Fibroblast of skin of abdomen (primary cell): ENCODE measurements around the gene HPX.

Experiments
- DNase-seq: peaks from one replicate; pipeline ENCODE4 v3.0.0-alpha.2; 2013

The HPX gene

DNA sequence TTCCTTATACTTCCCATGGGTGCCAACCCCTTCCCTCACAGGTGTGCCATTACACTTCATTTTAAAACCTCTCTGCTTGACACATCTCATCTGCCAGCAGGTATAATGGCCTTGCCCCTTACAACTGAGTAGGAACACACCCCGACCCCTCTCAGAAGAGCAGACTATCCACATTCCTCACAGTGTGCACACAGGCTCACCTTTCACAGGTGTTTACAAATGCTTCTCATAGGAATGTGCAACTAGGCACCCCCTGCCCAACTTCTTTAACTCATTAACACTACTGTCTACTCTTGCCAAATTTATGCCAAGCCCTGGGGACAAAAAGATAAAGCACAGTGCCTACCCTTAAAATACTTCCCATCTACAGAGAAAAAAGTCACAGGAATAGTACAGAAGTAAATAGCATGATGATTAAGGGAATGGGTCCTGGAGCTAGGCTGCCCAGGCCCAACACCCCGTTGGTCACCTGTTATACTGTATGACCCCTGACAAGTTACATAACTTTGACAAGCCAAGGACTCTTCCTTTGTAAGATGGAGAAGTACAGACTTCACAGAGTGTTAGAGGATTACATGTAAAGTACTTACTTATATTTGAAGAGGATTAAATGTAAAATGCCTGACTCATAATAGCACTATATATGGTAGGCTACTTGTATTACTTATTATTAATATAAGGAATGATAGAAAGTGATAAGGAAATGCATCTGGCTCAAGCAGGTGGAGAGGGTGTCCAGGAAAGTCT lies 17.7 kb upstream of the HPX start:
- no peak for DNase-seq

DNA sequence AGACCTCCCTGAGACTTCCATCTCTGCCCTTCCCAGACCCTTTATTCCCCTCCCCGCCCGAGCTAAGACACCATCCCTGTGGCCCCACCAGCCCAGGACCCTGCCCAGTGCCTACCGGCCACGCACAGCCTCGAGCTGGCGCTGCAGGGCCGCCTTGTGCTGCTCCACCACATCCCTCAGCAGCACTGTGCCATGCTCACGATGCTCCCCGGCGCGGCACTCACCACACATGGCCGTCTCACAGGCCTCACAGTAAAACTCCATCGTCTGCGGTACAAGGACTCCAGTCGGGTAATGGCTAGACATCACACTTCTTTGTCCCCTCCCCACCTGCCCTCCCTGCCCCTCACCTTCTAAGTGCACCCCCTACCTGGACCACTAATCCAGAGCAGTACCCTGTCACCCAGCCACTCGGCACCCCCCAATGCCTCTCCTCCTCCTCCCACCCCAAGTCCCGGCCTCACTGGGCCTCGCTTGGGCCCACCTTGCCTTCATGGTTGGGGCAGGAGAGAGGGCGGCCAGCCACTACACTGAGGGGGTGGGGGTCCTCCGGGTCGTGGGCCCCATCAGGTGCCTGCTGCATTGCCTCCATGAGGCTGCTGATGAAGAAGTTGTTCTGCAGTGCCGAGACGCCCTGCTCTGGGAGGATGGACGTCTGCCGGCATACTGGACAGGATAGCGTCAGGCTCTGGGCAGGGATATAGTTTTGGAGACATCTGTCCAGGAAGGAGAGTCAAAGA lies 17.0 kb upstream of the HPX start:
- DNase-seq: no peak

DNA sequence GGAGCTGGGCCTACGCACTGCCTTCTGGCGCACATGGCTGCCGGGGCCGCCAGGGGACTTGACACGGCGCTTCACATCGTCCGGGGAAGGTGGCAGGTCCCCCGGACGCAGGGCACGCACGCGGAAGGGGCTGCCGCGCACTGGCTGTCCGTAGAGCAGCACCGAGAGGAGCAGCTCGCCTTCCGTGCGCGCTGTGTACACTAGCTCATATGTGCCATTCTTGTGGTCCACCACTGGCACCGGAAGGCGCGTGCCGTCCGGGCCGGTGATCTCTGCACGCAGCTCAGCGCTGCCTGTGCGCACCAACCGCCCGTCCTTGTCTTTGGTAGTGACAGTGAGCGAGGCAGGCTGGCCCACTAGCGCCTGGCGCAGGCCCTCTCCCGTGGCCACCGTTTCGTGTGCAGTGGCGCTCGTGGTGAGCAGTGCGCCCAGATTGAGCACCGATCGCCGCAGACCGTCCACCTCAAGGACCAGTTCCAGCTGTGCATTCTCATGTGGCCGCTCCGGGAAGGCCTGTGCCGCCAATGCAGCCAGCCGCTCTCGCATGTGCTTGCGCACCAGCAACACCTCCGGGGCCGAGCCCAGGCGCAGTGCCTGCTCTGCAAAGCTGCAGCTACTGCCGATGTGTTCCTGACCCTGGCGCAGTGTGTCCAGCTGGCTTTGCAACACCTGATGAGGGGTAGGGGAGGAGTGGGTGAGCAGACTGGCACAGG lies 15.7 kb upstream of the HPX start:
- DNase-seq: no peak

DNA sequence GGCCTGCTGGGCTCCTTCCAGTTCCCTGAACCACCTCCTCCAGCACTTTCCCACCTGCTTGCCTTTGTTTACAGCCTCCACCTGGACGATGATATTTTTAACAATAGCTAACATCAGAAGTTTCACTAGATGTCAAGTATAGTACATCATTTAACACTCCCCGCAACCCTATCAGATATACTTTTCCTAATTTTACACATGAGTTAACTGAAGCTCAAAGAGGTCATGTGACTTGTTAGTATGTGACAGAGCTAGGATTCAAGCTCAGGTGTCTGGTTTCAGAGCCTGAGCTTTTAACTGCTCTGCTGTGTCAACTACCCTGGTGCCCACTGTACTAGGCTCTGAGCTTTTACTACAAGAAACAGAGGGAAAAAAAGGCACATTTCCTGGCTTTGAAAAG lies 14.3 kb upstream of the HPX start:
- no peak for DNase-seq

DNA sequence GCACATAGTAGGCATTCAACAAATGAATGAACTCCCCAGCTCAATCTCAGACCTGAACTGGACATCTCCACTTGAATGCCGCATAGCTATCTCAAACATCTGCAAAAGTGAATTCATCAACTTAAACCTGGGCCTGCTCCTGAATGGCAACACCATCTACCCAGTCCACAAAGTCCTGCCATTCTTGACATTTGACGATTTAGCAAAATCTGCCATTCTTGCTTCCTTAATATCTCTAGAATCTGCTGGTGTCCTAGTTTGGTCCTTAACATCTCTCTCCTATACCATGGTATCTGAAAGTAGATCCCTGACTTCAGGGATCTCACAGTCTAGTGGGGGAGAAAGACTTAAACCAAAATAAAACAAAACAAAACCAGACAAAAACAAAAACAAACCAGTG lies 12.4 kb upstream of the HPX start:
- no peak for DNase-seq

- peak; percentile 12 for DNase-seq
Observed at GRCh38 chr11:6452219-6452618, 11.4 kb upstream of the HPX start.

DNA sequence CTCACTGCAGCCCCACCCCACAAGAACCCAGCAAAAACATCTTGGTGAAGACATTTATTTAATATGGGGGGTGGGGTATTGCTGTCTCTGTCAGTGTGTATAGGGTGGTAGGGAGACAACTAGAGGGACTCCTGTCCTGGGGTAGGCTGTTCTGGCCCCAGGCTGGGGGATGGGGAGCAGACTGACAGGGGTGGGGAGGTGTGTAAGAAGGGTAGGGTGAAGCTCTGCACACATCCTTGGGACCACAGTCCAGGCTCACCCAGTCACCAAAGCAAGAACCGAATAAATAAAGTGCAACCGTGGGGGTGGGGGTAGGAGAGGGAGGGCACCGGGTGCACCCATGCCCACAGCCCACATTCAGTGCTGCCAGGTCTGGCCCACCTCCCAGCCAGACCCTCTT lies 7.8 kb upstream of the HPX start:
- DNase-seq: no peak

GRCh38 chr11:6443269-6444003 lies 2.6 kb upstream of the HPX start:
- DNase-seq: peak; percentile 37

- DNase-seq: no peak
Observed at GRCh38 chr11:6442441-6442840, 1.7 kb upstream of the HPX start.

- peak; percentile 37 for DNase-seq
Observed at GRCh38 chr11:6438979-6439571, 1.7 kb downstream of the HPX start.

DNA sequence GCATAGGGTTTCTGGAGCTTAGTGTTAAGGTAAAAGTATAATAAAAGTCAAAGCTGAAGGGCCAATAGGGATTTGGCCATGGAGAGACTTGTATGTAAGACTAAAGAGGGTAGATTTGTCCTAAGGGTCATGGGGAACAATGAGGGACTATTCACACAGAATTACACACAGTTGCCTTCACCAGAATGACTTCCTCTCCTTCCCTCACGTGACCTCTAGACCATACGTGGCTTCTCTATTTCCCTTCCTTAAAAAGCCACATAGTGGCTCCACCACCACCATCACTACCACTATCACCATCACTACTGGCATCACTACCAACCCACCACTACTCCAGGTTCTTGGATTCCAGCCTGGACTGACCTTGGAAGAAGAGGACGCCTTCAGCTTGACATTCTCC lies 2.8 kb downstream of the HPX start:
- no peak for DNase-seq

- DNase-seq: no peak
Observed at GRCh38 chr11:6437423-6437822, 3.4 kb downstream of the HPX start.

DNA sequence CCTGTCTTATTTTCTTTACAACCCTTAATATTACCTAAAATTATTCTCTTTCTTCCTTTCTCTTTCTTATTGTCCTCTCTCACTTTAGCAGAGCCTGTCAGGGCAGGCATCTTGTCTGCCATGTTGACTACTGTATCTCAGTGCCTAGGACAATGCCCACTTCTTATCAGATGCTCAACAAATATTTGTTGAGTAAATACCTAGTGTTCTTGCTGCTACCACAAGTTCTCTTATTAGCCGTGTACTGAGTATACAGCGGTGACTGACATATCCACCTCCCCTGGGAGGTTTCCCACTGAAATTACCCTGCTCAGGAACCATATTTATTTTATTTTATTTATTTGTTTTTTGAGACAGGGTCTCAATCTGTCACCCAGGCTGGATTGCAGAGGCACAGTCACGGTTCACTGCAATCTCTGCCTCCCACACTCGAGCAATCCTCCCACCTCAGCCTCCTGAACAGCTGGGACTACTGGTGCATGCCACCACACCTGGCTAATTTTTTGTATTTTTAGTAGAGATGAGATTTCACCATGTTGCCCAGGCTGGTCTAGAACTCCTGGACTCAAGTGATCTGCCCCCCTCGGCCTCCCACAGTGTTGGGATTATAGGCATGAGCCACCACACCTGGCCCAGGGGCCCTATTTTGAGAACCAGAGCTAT lies 6.7 kb downstream of the HPX start:
- no peak for DNase-seq

DNA sequence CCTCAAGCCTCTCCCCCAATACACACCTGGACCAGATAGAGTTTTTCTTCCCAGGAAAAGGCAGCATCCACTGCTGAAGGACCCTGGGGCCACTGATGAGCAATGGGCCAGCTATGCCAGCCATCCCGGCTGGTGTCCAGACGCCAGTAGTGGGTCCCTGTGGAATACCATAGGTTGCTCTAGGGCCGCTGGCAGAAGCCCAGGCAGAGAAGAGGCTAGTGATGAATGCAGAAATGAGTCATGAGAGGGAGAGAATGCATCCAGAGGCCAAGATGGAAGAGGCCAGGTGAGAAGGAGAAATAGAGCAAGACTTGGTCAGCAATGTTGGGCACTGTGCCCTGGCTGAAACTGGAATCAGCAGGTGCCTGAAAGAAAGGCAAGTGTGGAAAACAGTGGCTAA lies 8.9 kb downstream of the HPX start:
- peak; percentile 70 for DNase-seq

GRCh38 chr11:6427516-6427915 lies 13.3 kb downstream of the HPX start:
- DNase-seq: no peak

DNA sequence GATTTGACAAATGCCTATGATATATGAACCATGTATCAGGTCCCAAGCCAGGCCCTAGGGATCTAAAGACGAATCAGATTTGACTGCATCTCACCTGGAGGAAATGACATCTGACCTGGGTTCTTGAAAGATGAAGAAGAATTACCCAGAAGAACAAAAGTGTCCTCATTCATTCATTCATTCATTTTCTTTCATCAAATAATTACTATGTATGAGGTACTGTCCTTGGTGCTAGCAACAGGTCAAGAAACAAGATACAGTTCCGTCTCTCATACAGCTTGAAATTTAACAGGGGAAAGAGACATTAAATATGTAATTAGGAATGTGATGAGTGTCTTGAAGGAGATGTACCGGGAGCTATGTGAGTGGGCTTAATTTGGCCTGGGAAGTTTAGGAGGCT lies 20.1 kb downstream of the HPX start:
- DNase-seq: no peak

- DNase-seq: peak; percentile 63
Observed at GRCh38 chr11:6419009-6419631, 21.7 kb downstream of the HPX start, which contains the start of gene APBB1. Gene APBB1 (minus strand): TSS chr11:6419094. CDS start chr11:6411347, 7,747 bp downstream.

GRCh38 chr11:6418557-6419008 lies 22.2 kb downstream of the HPX start:
- DNase-seq: no peak

GRCh38 chr11:6417907-6418556 lies 22.8 kb downstream of the HPX start:
- DNase-seq: no peak

DNA sequence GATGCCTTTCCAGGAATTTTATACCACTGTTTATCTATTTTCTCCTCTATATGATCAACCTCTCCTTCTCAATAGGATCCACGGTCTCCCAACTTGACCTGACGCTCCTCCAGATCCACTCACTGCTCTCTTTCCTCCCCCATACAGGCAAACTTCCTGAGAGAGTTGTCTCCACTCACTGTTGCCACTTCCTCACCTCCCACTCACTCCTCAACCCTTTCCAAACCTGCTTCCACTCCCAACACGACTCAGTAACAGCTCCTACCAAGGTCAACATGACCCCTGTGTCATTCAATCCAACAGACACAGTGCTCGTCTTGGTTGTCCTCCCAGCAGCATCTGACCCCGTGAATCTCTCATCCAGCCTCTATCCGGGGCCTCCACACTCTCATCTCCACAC lies 25.0 kb downstream of the HPX start:
- DNase-seq: no peak

DNA sequence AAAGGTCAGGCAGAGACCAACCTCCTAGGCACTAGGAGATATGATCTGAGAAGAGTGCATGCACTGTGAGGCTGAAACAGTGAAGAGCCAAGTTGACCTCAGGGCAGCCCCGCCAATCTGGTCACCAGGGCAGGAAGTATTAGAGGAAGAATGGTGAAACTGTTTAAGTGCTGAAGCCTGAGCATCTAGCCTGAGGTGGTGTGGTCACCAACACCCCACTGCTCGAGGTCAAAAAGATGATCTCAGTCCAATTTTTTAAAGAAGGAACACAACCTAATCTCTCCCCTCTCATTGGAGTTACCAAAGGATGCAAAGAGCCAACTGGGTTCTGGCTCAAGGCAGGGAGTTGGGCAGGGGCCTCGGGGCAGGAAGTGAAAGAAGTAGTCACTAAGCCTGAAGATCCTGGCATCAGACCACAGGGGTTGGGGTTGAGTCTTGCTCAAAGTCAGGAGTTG lies 25.9 kb downstream of the HPX start:
- no peak for DNase-seq
